GM18507 (cell line): ENCODE data around the gene CLK3.

Experiments
- DNase-seq: peaks from one replicate; pipeline ENCODE4 v3.0.0; 2011; ENCODE audit warnings: low read depth; ENCODE audit not compliant: insufficient read length; ENCODE audit errors: extremely low spot score
- FAIRE-seq: peaks from 2 replicates; lab custom pipeline; 2011; peaks lifted over from hg19 to GRCh38; lab: Jason Lieb, UNC

CLK3 gene

DNA sequence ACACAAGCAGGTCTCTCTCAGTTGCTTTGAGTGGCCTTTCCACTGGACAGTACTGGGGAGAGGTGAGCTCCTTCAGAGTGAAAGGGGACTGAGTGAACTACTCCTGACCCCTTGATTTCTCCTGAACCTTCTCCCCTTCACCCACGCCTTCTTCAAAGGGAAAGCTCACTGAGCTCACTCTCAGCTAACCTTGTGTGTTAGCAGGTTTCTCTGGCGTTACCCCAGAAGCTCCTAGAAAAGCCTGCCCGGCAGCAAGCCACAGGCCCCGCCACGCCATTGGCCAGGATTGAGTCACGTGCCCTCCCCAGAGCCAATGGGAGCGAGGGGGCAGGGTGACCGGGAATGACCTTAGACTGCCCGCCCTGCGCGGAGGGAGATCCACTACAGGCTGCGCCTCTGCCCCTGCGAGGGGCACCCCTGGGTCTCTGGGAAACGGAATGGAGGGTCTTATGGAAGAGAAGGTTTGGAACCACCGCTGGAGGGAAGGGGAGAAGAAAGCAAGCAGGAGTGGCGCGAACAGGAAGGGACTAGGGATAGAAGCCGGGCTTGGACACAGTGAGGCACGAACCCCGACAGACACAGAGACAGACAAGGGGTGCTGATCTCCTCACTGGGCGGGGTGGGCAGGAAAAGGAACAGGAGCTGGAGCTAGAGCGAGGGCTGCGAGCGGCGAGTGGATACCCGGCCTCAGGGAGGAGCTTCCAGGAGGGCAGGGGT, 17.4 kb upstream of the CLK3 start:
- FAIRE-seq, result peak; percentile 91
- DNase-seq, result peak; percentile 97

DNA sequence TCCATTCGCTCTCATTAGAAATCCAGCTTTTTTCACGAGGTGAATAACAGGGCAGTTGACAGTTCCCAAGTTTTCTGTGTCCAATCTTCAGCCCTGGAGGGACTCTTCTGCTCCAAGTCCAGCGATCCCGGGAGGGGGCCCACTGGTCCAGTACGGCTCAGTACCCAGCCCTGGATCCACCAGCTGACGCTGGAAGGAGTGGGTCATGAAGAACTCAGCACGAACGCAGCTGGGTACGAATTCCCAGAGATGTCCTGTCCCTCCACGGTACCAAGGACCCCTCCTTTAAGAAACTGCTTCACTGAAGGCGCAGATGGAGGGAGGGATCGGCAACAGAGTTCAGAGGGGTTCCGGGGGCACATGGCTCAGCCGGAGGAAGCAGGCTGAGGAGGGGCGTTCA, 16.5 kb upstream of the CLK3 start:
- FAIRE-seq (no peak), DNase-seq (no peak)

DNA sequence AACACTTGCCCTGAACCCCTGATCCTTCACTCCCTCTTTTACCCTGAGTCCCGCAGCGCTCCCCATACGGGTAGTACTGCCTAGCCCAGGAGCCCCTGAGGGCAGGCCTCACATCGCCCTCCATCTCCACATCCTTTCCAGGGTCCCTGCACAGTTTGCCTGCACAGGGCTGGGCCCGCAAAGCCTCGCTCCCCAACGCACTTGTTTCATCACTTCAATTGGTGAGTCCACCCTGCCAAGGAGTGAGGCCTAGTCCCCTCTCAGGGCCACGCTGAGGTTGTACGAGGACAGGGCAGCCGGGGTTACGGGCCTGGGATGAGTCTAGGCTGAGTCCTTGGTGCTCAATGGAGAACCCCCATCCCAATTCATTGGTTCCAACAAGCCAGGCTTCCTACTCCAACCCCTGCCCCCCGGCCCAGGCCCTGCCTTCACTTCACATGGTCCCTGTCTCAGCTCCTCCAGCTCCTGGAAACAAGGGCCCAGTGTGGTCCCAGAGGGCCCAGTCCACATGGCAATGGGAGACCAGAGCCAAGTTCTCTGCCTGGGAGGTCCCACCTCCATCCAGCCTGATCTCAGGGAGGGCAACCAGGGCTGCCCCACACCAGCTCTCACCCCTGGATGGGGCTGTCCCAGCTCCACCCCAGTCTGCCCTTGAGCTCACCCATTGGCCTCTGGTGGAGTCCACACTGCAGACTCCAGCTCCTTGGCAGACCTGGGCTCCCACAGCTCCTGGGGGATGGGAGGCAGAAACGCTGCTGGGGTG, 12.4 kb upstream of the CLK3 start:
- FAIRE-seq (no peak), DNase-seq (no peak)

DNA sequence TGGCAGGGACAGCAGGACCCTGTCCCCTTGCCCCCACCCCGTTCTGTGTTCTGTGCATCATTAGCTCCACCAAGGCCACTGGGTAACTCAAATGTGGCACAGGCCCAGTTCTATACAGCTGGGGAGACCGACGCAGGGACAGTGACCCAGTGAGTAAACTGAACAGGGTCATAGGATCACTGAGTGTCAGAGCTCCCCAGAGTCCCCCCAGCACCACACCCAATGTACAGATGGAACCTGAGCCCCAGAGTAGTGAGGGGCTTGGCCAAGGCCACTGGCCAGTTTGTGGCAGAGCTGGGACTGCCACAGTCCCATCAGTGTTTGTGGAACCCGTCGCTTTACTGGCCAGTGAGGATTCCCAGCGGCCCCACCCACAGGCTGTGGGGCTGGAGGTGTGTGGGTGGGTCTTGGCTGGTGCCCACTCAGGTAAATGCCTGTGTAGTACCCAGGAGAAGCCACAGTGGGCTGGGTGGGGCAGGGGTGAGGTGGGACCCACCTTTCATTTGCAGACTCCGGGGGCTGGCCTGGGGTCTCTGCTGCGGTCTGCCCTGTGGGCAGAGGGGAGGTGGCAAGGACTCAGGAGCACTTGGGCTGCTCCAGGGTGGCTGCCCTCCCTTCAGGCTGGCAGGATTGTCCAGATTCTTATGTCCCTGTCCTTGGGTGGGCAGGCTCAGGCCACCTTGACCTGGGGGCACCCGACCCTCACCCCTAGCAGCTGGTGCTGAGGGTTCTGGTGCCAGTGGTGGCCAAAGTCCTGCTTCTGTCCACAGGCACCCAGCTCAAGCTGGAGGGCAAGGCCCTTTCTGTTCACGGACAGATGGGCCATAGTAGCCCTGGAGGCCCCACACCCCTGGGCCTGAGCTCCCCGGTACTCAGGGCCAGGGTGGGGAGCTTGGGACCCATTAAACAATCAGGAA, 11.6 kb upstream of the CLK3 start:
- FAIRE-seq, result no peak
- no peak for DNase-seq

DNA sequence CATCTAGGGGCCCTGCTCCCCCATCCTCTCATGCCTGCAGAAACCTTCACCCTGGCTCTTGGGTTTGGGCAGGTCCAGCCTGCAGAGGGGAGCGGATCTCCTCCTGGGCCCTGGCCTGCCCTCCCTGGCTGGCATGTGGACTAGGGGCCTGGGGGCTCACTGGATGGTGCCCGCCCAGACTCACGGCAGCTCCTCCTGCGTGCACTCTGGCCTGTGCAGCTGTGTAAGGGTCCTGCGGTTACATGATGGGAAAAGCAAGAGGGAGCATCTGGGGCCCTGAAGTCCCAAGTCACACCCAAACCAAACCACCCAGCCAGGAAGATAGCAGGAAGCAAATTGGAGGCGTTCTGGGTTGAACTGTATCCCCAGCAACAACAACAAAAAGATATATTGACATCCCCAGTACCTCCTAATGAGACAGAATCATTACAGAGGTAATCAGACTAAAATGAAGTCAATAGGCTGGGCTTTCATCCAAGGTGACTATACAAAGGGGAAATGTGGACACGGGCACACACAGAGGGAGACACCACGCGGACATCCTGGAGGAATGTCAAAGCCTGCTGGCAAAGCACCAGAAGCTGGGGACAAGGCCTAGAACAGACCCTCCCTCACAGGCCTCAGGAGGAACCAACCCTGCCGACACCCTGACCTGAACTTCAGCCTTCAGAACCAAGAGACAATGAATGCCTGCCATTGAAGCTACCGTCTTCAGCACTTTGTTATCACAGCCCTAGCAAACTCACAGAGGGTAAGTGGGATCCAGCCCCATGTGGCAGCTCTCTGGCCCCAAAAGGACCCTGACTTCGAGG, 10.4 kb upstream of the CLK3 start:
- DNase-seq (no peak), FAIRE-seq (no peak)

DNA sequence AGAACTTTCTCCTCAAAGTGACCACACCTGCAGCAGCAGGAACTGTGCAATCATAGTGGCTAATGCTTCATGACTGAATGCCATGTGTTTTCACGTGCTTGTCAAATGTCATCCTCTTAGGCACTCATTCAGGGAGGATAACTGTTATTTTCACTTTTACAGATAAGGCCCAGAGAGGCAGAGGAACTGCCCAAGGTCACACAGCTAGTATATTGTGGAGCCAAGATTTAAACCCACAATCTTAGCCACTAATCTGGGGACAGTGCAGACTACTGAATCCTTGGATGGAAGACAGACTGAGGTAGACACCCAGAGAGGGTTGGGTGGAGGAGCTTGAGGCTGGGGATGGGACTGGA, 9.9 kb upstream of the CLK3 start:
- DNase-seq (no peak), FAIRE-seq (no peak)

DNA sequence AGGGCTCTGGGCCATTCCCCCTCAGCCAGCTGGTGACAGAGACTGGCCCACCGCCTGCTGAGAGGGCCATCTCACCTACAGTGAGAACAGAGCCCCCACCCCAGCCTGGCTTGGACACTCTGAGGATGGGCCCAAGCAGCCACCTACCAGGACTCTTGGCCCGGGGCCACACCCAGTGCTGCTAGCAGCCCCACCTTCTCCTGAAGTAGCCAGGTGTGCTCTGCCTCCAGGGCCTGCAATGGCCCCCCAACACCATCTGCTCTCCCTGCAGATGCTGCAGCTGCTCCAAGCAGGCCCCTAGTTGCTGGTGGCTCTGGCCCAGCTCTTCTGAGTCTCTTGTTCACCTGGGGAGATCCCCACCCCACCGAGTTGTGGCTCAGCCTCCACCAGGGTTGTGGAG, 6.8 kb upstream of the CLK3 start:
- FAIRE-seq (no peak), DNase-seq (no peak)

DNA sequence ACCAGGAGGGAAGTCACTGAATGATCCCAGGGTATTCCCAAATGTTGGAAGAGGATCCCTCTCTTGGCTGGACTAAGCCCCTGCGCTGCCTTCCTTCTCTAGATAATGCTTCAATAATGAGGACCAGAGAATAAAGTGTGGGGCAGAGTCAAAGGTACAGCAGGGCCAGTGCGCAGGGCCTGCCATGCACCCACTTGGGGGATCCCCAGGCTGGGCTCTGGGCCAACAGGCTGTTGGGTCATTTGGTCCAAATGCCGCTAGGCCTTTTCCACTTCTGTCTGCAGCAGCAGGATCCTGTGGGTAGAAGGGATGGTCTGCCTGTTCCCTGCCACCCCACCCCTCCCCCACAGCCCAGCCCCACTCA, 5.7 kb upstream of the CLK3 start:
- FAIRE-seq (no peak), DNase-seq (no peak)

DNA sequence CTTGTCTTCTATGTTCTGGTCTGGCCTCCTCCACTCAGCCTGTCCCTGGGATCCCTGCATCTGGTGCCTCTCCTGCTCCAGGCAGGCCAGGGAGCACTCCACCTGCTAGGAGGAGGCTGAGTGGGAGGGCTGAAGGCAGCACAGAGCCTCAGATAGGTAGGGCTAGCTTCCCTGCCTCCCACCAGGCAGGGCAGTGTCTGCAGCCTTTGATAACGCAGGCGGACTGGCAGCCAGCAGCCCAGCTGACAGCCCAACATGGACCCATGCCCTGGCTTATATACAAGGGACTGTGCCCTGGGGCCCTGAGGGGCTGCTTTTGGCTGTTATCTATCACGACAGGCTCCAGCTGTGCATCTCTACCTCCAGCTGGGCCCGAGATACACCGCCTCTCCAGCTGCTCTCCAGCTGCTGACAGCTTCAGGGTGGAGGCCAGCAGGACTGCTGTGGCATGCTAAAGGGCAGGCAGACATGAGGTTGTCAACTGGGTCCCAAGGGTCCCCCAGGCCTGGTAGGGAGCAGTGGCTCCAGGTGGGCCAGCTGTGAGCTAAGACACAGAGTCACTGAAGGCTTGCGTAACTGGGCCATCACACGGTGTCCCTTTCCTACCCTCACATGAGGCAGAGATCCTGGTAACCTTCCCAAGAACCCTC, 5.2 kb upstream of the CLK3 start:
- no peak for DNase-seq
- FAIRE-seq, result no peak

DNA sequence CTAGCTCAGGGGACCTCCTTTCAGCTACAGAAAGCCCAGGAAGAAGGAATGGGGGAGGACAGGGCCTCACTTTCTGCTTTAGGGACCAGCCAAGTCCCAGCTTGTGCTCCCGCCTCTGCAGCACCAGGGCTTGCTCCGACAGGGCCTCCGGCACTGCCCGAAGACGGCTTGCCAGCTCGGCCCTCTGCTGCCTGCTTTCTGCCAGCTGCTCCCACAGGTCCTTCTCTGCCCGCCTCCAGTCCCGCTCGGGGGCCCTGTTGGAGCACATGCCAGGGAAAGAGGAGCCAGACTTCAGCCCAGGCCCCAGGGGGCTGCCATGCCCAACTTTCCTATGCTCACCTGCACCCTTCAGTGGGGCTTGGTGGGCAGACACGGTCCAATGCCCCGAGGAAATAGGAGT, 4.3 kb upstream of the CLK3 start:
- FAIRE-seq (no peak), DNase-seq (no peak)

DNA sequence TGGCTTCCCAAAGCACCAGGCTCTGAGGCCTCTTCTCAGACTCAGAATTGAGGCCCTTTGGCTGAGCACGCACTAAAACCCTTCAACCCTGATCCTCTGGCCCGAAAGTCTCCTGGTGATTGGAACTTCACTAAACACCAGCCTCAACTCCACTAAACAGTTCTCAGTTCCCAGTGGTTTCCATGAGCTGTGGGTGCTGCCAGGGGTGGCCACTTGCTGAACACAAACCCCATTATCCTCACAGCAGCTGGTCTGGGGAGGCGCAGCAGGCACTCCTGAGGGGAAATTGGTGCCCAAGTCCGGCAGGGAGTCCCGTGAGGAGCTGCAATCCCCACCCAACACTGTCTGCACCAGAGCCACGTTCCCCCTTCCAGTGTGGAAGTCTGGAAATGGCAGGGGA, 3.8 kb upstream of the CLK3 start:
- DNase-seq, result no peak

DNA sequence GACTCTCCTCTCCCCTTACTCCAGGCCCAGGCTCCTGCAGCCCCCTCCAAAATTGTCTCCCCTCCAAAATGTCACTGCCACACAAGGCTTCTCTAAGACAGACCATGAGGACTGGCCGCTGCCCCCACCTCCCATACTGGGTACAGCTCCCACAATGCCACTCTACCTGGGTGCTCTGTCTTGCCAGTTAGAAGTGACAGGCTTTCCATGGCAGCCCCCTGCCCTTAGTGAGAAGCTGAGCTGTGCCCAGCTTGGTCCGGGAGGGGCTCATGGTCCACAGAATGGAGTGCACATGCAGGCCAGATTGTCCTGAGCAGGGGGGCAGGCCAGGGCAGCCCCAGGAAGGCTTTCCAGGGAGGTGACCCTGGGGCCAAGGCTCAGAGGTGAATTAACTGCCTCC, 3.0 kb upstream of the CLK3 start:
- no peak for FAIRE-seq
- no peak for DNase-seq

More for the DNA sequence above, 3.8 kb upstream of the CLK3 start:
- no peak for FAIRE-seq

DNA sequence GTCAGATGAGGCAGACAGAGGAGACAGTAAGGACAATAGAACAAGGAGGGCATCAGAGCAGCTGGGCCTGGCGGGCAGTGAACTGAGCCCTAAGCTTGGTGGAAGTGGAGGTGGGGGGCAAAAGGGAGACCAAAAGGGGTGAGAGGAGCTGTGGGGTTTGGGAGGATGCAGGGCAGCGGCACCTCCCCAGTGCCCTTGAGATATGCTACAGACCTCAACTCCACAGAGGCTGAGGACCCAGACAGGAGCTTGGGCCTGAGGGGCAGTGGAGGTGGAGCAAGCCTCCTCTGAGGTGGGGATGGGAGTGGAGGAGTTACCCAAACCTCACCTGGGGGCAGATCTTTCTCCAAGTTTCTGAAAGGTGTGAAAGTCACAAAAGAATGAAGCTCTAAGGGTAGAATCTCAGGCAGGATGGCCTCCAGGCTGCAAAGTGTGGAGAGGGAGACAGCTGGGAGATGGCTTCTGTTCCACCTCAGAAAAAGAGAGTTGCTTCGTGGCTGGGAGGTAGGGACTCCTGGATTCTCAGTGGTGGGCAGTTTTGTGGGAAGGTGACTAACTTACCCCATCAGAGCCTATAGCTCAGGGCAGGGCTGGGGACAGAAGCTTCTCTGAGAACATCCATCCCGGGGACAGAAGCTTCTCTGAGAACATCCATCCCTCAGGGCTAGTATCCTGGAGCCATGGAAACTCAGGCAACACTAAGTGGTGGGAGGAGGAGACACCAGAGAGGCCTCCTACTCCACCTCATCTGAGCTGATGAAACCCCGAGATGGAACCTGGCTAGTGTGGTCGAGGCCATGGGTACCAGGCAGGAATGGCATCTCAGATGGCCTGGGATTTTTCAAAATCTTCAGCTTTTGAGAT, 2.3 kb upstream of the CLK3 start:
- DNase-seq, result no peak
- no peak for FAIRE-seq

DNA sequence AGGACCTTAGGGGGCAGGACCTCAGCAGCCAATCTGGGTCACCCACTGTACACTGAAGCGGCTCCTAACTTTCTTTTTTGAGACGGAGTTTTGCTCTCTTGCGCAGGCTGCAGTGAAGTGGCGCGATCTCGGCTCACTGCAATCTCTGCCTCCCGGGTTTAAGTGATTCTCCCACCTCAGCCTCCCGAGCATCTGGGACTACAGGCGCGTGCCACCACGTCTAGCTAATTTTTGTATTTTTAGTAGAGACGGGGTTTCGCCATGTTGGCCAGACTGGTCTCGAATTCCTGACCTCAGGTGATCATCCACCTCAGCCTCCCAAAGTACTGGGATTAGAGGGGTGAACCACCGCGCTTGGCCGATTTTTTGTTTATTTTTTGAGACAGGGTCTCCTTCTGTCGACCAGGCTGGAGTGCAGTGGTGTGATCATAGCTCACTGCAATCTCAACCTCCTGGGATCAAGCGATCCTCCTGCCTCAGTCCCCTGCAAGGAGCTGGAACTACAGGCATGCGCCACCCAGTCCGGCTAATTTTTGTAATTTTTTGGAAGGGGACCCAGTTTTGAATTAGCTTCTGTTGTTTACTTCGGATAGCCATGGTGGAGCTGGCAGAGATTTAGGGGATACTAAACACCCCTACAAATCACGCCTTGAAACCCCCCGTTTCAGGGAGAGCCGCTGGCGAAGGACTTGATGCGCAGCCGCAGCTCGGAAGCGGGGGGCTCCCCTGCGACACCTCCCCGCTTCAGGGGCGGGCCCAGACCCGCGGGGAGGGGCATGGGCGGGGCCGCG, 1.5 kb upstream of the CLK3 start:
- DNase-seq (no peak), FAIRE-seq (no peak)

DNA sequence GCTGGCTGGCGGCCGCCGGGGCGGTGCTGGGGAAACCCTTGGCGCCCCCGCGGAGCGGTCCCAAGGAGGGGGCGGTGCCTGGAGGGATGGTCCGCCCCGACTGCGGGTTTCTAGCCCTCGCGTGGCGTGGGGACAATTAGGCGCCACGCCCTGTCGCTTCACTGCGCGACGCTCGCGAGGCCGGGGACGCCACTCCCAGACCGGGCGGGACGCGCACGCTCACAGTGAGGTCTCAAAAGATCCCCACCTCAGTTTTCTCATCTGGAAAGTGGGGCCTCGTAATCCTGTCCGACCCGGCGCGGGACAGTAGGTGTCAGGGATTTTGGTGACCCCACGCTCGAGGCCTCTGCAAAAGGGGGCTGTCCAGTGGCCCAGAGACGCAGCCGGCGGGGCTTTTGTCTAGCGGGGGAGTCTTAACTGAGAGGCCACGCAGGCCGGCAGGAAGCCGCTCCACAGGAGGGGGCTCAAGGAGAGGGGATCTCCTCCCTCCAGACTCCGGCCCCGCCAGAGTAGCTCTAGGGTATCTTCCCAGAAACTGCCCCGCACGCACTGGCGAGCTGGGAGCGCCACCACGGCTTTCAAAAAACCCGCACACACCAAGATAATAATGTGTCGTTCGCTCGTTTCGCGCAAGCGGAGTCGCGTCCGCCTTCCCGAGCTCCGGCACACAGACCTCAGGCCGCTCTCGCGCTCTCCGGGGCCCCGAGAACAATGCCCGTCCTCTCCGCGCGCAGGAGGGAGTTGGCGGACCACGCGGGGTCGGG, 710 bp upstream of the CLK3 start:
- FAIRE-seq (peak; percentile 71), DNase-seq (peak; percentile 89)

DNA sequence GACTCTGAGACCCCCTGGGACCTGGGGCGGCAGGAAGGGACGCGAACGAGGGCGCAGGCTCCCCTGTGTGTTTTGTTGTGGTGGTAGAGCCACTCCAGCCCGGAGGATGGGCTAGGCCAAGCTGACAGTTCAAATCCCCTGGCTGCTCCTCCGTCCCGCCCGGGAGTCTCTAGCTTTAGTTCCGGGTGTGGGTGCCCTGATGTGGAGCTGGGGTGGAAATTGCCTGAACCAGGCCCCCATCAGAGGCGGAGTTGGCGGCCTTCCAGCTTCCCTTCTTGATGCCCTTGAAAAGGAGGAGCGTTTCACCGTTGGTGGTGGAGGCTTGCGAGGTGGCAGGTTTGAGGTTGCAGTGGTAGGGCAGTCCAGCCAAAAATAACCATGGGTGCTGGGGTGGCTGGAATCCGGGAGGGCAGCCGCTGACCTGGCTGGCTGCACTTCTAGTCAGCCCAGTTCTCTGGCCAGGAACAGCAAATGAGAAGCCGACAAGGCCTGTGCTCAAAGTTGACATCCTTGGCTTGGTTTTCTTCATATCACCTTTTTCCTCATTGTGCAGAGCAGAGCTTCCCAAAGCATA, 817 bp downstream of the CLK3 start:
- no peak for DNase-seq
- peak; percentile 18 for FAIRE-seq

DNA sequence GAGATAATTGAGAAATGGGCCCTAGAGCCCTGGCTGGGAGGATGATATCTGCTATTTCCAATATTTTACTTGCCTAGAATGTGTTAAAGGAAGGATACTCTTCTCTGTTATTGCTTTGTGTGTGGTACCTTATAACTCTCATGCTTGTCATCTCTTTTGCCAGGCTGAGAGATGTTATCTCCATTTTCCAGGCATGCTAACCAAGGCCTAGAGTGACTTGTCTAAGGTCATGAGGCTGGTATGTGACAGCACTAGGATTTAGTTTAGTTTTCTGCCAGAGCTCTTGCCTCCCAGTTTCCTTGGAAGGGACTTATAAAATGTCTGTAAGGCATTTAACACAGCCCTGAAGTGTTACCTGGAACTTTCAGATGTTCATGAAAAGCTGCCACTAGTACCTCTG, 1.4 kb downstream of the CLK3 start:
- no peak for FAIRE-seq
- DNase-seq, result no peak
